GM12864 (cell line): ENCODE measurements around the gene MCAM.
A peak's percentile ranks its signal among the peaks of the same experiment; 100 is the strongest.

Experiments used
- DNase-seq: peaks from one replicate; pipeline ENCODE4 v3.0.0-alpha.2; 2011; ENCODE audit warnings: low read depth
- H3K4me3 ChIP-seq: 2 replicates; pipeline ENCODE4 v1.5.1; 2011; ENCODE audit warnings: mild to moderate bottlenecking, low read depth, low read length, control low read depth
- TF ChIP-seq, protein P1 (sequence below): IDR thresholded peaks from 2 replicates; pipeline ENCODE4 v1.5.1; 2011; ENCODE audit warnings: low read depth, mild to moderate bottlenecking, moderate library complexity, low read length, control low read depth, inconsistent platforms; ENCODE audit errors: missing control alignments

MCAM gene

DNA sequence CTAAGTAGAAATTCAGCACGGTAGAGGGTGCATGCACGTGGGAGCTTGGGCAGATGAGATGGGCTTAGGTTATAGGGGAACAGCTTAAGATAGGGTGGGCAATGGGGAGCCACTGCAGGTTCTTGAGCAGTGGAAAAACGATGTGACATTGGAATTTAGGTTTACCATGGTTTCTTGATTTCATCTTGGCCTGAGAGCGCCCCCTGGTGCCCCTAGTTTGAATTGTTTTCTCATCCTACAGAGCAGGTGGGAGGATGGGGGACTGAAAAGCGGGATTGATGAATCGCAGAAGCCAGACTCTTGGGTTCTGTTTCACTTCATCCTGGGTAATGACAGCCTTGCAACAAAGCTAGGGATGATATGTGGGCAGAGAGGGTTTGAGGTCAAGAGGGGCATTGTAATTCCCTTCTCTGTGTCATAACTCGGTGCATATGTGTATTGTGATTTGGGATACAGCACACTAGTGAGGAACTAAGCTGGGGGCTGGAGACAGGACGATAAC is 6.7 kb upstream of the MCAM start:
- no peak for DNase-seq
- no peak overlapping the region for H3K4me3 ChIP-seq
- TF ChIP-seq, protein P1, sequence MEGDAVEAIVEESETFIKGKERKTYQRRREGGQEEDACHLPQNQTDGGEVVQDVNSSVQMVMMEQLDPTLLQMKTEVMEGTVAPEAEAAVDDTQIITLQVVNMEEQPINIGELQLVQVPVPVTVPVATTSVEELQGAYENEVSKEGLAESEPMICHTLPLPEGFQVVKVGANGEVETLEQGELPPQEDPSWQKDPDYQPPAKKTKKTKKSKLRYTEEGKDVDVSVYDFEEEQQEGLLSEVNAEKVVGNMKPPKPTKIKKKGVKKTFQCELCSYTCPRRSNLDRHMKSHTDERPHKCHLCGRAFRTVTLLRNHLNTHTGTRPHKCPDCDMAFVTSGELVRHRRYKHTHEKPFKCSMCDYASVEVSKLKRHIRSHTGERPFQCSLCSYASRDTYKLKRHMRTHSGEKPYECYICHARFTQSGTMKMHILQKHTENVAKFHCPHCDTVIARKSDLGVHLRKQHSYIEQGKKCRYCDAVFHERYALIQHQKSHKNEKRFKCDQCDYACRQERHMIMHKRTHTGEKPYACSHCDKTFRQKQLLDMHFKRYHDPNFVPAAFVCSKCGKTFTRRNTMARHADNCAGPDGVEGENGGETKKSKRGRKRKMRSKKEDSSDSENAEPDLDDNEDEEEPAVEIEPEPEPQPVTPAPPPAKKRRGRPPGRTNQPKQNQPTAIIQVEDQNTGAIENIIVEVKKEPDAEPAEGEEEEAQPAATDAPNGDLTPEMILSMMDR: peak; percentile 77

GRCh38 chr11:119322921-119323531 is 6.1 kb upstream of the MCAM start:
- no peak overlapping the region for H3K4me3 ChIP-seq
- TF ChIP-seq, protein P1: no peak
- no peak for DNase-seq

DNA sequence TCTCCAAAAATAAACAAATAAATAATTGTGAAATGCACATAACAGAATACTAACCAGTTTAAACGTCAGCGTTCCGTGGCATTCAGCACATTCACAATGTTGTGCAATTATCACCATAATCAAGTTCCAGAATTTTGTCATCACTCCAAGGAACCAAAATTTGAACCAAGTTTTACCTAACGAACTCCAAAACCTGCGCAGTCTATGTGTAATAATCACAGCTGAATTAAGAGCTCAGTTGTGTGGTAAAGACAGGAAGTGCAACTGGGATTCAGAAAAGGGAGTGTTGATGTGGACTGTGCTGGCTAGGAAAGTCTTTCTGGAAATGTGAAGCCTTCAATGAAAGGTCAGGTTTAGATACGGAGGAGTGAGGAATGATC is 5.4 kb upstream of the MCAM start:
- no peak overlapping the region for H3K4me3 ChIP-seq

DNA sequence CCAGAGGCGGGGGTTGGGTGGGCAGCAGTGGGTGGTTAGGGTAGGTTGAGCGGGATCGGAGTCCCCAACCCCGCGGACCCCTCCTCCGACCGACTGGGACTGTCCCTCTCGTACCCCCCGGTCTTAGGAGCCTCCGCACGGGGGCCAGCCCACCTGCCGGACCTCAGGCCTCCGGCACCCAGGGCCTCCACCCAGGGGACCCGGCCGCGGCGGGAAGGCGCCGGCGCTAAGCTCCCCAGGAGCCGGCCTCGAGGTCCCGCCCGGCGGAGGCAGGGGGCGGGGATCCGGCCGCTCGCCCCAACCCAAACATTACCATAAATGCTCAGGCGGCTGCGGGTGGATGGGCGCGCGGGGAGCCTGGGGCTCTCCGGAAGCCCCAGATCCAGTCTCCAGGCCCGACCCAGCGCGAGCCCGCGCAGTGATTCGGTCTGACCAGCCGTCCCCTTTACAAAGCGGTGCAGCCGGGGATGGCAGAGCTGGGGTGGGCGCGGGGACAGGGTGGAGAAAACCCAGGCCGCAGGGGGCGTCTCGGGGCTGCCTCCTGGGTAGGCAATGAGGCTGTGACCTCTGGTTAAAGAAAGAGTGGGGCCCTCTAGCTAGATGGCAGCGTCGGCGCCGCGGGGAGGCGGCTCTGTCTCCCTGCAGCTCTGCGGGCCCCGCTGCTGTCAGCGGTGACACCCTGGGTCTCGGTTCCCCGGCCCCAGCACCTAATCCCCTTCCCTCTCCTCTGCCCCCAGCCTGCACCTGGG is 4.0 kb upstream of the MCAM start:
- H3K4me3 ChIP-seq: peak overlapping the region; percentile 61
- no peak for DNase-seq
- TF ChIP-seq, protein P1: no peak

More for the DNA sequence above, 5.4 kb upstream of the MCAM start:
- DNase-seq: no peak
- TF ChIP-seq, protein P1: peak; percentile 13

- peak overlapping the region; percentile 61 for H3K4me3 ChIP-seq
- no peak for DNase-seq
- TF ChIP-seq, protein P1: no peak
Measured at GRCh38 chr11:119320240-119320775, 3.4 kb upstream of the MCAM start.

DNA sequence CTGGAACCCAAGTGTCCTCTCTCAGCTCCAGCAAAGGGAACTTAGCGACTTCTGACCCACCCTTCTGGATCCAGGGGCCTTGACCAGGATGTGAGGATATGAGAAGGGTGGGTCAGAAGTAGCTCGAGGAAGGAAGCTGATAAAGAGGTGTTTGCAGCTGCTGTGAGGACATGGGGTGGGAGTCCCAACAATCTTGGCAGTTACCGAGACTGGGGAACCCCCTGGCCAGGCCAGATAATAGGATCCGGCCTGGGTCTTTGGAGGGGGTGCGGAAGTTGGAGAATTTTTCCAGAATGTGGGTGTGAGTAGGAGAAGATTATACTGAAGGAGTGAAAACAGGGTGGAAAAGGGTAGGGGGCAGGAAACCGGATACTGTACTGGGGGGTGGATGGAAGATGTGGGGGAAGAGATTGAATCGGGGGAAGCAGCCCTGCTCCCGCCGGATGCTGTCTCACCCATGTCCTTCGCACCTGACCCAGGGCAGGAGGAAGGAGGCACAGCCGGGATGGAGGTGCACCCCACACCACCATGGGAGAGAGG is 2.8 kb upstream of the MCAM start:
- no peak for DNase-seq
- TF ChIP-seq, protein P1: no peak
- H3K4me3 ChIP-seq: peak overlapping the region; percentile 51; the same call in 1 of the 2 replicates
